ENCODE data around the gene FRAS1.

DNA sequence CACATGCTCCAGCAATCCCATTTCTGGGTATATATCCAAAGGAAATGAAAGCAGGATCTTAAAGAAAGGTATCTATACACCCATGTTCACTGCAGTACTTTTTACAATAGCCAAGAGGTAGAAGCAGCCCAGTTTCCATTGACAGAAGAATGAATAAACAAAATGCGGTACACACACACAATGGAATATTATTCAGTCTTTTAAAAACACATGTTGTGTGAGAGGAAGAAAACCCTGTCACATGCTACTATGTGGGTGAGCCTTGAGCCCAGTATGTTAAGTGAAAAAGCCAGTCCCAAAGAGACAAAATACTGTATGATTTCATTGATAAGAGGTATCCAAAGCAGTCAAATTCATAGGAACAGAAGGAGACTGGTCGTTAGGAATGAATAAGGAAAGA is 500.7 kb downstream of the FRAS1 start:
- TF ChIP-seq MYC (IDR thresholded peaks at IDR 0.05; ENCODE audit: borderline replicate concordance, low read length) (no peak), HDAC2 (IDR thresholded peaks at IDR 0.05) (no peak), RARB (CRISPR knock-in tag; IDR thresholded peaks at IDR 0.05) (no peak), RCOR1 (IDR thresholded peaks at IDR 0.05; ENCODE audit: low read depth, low read length) (no peak), SMC3 (IDR thresholded peaks at IDR 0.05) (no peak), JUN (IDR thresholded peaks at IDR 0.05) (no peak), EP300 (IDR thresholded peaks at IDR 0.05) (no peak), POLR2A (IDR thresholded peaks at IDR 0.05; ENCODE audit: low read length) (no peak), RFX5 (IDR thresholded peaks at IDR 0.05) (no peak), CEBPB (IDR thresholded peaks at IDR 0.05) (no peak)
- TF ChIP-seq, protein P1, sequence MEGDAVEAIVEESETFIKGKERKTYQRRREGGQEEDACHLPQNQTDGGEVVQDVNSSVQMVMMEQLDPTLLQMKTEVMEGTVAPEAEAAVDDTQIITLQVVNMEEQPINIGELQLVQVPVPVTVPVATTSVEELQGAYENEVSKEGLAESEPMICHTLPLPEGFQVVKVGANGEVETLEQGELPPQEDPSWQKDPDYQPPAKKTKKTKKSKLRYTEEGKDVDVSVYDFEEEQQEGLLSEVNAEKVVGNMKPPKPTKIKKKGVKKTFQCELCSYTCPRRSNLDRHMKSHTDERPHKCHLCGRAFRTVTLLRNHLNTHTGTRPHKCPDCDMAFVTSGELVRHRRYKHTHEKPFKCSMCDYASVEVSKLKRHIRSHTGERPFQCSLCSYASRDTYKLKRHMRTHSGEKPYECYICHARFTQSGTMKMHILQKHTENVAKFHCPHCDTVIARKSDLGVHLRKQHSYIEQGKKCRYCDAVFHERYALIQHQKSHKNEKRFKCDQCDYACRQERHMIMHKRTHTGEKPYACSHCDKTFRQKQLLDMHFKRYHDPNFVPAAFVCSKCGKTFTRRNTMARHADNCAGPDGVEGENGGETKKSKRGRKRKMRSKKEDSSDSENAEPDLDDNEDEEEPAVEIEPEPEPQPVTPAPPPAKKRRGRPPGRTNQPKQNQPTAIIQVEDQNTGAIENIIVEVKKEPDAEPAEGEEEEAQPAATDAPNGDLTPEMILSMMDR (IDR thresholded peaks at IDR 0.05), result no peak
- TF ChIP-seq, protein P2, sequence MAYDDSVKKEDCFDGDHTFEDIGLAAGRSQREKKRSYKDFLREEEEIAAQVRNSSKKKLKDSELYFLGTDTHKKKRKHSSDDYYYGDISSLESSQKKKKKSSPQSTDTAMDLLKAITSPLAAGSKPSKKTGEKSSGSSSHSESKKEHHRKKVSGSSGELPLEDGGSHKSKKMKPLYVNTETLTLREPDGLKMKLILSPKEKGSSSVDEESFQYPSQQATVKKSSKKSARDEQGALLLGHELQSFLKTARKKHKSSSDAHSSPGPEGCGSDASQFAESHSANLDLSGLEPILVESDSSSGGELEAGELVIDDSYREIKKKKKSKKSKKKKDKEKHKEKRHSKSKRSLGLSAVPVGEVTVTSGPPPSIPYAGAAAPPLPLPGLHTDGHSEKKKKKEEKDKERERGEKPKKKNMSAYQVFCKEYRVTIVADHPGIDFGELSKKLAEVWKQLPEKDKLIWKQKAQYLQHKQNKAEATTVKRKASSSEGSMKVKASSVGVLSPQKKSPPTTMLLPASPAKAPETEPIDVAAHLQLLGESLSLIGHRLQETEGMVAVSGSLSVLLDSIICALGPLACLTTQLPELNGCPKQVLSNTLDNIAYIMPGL (CRISPR knock-in tag; IDR thresholded peaks at IDR 0.05; ENCODE audit: borderline replicate concordance), result no peak
- TF ChIP-seq, protein P3, sequence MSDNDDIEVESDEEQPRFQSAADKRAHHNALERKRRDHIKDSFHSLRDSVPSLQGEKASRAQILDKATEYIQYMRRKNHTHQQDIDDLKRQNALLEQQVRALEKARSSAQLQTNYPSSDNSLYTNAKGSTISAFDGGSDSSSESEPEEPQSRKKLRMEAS (IDR thresholded peaks at IDR 0.05), result no peak
- TF ChIP-seq, protein P4, sequence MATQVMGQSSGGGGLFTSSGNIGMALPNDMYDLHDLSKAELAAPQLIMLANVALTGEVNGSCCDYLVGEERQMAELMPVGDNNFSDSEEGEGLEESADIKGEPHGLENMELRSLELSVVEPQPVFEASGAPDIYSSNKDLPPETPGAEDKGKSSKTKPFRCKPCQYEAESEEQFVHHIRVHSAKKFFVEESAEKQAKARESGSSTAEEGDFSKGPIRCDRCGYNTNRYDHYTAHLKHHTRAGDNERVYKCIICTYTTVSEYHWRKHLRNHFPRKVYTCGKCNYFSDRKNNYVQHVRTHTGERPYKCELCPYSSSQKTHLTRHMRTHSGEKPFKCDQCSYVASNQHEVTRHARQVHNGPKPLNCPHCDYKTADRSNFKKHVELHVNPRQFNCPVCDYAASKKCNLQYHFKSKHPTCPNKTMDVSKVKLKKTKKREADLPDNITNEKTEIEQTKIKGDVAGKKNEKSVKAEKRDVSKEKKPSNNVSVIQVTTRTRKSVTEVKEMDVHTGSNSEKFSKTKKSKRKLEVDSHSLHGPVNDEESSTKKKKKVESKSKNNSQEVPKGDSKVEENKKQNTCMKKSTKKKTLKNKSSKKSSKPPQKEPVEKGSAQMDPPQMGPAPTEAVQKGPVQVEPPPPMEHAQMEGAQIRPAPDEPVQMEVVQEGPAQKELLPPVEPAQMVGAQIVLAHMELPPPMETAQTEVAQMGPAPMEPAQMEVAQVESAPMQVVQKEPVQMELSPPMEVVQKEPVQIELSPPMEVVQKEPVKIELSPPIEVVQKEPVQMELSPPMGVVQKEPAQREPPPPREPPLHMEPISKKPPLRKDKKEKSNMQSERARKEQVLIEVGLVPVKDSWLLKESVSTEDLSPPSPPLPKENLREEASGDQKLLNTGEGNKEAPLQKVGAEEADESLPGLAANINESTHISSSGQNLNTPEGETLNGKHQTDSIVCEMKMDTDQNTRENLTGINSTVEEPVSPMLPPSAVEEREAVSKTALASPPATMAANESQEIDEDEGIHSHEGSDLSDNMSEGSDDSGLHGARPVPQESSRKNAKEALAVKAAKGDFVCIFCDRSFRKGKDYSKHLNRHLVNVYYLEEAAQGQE (IDR thresholded peaks at IDR 0.05), result no peak
